Panc1 (cell line): ENCODE results near the gene POMT2. TPM values are rescaled to one million over a fixed set of nuclear protein-coding genes. Genes with fewer than 3 reads are reported as not detected.
A peak's percentile ranks its signal among the peaks of the same experiment; 100 is the strongest.

Experiments used
- ATAC-seq: fragments of 200-7000 bp; cut with Tn5 transposase; 2 replicates; pipeline ENCODE4 v1.9.1; 2020; ENCODE audit warnings: mild to moderate bottlenecking, moderate library complexity
- BruUV-seq: library from RNA; stranded (reverse); fragments of 400-500 nt; replicated peaks from 2 replicates; lab custom pipeline; 2021; lab: Mats Ljungman, UMichigan
- CTCF ChIA-PET: fragments of 300-600 bp; sonication (Branson Sonifier 250); formaldehyde crosslinking; loops from one replicate; lab custom pipeline; 2022; ENCODE audit warnings: antibody characterized with exemption; lab: Charles Lee
- POLR2A ChIA-PET: fragments of 300-600 bp; sonication (Branson Sonifier 250); formaldehyde crosslinking; loops from one replicate; lab custom pipeline; 2022; ENCODE audit warnings: antibody characterized with exemption; lab: Charles Lee
- DNase-seq: peaks from one replicate; pipeline ENCODE4 v3.0.0-alpha.2; 2010; ENCODE audit warnings: low read depth, low spot score
- H3K27ac ChIP-seq: 2 replicates; pipeline ENCODE4 v1.5.1; 2011; ENCODE audit warnings: mild to moderate bottlenecking, low read length, inconsistent platforms
- H3K27me3 ChIP-seq: fragments of 200-500 bp; sonication (Bioruptor generic); 2 replicates; pipeline ENCODE4 v1.6.0; 2014; ENCODE audit warnings: low read length, inconsistent platforms; ENCODE audit not compliant: control insufficient read depth, insufficient read depth
- H3K36me3 ChIP-seq: fragments of 200-500 bp; sonication (Bioruptor generic); 2 replicates; pipeline ENCODE4 v1.5.1; 2014; ENCODE audit warnings: inconsistent platforms, mild to moderate bottlenecking, low read length, moderate library complexity; ENCODE audit not compliant: control insufficient read depth, insufficient read depth
- H3K4me1 ChIP-seq: 2 replicates; pipeline ENCODE4 v1.5.1; 2011; ENCODE audit warnings: inconsistent platforms, mild to moderate bottlenecking, low read length, moderate library complexity; ENCODE audit not compliant: control insufficient read depth, insufficient read depth
- H3K4me3 ChIP-seq, 2 experiments: 2 replicates each; pipeline ENCODE4 v1.5.1; 2011 to 2012; ENCODE audit warnings: low read depth in 2 of 2, low read length in 2 of 2, mild to moderate bottlenecking in 2 of 2, inconsistent platforms in 1 of 2, moderate library complexity in 1 of 2
- H3K9me3 ChIP-seq: fragments of 200-500 bp; sonication (Bioruptor generic); 2 replicates; pipeline ENCODE4 v1.5.1; 2014; ENCODE audit warnings: low read depth, mild to moderate bottlenecking, inconsistent platforms, low read length, moderate library complexity; ENCODE audit not compliant: control insufficient read depth, insufficient read depth
- SIN3A ChIP-seq: IDR thresholded peaks from 2 replicates; pipeline ENCODE4 v1.6.1; 2012; ENCODE audit warnings: low read depth, mild to moderate bottlenecking, low read length, moderate library complexity, borderline replicate concordance; ENCODE audit not compliant: insufficient read depth
- TCF7L2 ChIP-seq: IDR thresholded peaks from 2 replicates; pipeline ENCODE4 v1.6.1; 2011; ENCODE audit warnings: mild to moderate bottlenecking, low read depth, low read length, inconsistent platforms
- in situ Hi-C: cut with HindIII; loops from 2 replicates; pipeline ENCODE4 v1.10.0; 2016; ENCODE audit warnings: low sequenced_read_pairs, low pct_unique_long_range_greater_than_20kb
- intact Hi-C: fragments of 100-400 bp; cut with micrococcal nuclease; formaldehyde crosslinking; loops from one replicate; pipeline ENCODE4 v1.10.0; 2022; ENCODE audit not compliant: unreplicated experiment
- total RNA-seq: library from RNA; stranded (reverse); gene quantifications from one replicate; pipeline ENCODE4 v1.2.1, GENCODE V29; 2021; ENCODE audit not compliant: unreplicated experiment
- TF ChIP-seq, protein P1 (sequence below): fragments of 450-650 bp; IDR thresholded peaks from 2 replicates; pipeline ENCODE4 v1.5.1; 2017; ENCODE audit warnings: mild to moderate bottlenecking
- TF ChIP-seq, protein P2 (sequence below), 2 experiments: IDR thresholded peaks; 2 replicates each; pipeline ENCODE4 v1.6.1; 2011 to 2012; ENCODE audit warnings: low read depth in 2 of 2, control low read depth in 1 of 2, low read length in 1 of 2, mild to moderate bottlenecking in 1 of 2, moderate library complexity in 1 of 2; ENCODE audit not compliant: insufficient read depth in 1 of 2

POMT2 gene
- total RNA-seq, 1 experiment from 2014 or later: 43.5 TPM

DNA sequence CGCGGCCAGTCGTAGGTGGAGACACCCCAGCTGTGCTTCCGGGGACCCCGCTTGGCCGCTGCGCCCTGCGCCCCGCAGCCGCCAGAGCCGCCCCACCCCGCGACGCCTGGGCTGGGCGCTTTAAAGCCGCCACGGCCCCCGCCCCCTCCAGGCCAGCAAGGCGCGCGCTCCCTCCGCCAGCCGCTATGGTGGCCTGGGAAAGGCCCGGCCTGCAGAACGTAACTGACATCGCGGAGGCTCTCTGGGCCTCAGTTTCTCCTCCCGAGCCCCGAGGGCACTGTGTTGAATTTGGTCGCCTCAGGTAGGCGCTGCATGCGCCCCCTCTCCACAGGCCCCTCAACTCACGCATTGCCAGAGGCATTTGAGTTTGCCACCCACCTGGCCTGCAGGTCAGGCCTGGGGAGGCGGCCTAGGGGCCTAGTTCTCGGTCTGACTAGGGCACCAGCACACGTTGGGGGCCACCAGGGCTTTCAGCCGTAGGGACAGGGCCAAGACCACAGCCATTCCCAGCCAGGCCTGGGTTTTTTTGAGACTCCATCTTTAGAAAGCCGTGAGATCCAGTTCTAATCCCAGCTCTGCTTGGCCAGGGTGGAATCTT, 49.5 kb downstream of the POMT2 start, which contains the start of gene NGB:
Gene NGB (minus strand): TSS at position 94 of the 598 bp plus-strand sequence. CDS start 269 bp downstream, outside the sequence.
- DNase-seq (no peak), ATAC-seq (no peak)
- in situ Hi-C loops: no loop called here
- ChIA-PET CTCF (interaction anchor here (0.7 kb wide), 1 partner anchor 30 kb away, joined by 7 read pairs; no protein-coding TSS in a partner anchor), POLR2A (no interaction called here)
- Histone ChIP-seq H3K9me3 (no peaks in the 10 kb centered on the region), H3K4me3 (no peak within 1 kb of the TSS), H3K4me1 (peaks cover 4% of the 10 kb centered on the region), H3K36me3 (no peaks in the 10 kb centered on the region), H3K27me3 (no peaks in the 10 kb centered on the region), H3K27ac (no peak within 1 kb of the TSS)
- intact Hi-C loops: no loop called here
- BruUV-seq: no TSS peak
- TF ChIP-seq TCF7L2: no peak
- TF ChIP-seq, protein P1, sequence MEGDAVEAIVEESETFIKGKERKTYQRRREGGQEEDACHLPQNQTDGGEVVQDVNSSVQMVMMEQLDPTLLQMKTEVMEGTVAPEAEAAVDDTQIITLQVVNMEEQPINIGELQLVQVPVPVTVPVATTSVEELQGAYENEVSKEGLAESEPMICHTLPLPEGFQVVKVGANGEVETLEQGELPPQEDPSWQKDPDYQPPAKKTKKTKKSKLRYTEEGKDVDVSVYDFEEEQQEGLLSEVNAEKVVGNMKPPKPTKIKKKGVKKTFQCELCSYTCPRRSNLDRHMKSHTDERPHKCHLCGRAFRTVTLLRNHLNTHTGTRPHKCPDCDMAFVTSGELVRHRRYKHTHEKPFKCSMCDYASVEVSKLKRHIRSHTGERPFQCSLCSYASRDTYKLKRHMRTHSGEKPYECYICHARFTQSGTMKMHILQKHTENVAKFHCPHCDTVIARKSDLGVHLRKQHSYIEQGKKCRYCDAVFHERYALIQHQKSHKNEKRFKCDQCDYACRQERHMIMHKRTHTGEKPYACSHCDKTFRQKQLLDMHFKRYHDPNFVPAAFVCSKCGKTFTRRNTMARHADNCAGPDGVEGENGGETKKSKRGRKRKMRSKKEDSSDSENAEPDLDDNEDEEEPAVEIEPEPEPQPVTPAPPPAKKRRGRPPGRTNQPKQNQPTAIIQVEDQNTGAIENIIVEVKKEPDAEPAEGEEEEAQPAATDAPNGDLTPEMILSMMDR: no peak

DNA sequence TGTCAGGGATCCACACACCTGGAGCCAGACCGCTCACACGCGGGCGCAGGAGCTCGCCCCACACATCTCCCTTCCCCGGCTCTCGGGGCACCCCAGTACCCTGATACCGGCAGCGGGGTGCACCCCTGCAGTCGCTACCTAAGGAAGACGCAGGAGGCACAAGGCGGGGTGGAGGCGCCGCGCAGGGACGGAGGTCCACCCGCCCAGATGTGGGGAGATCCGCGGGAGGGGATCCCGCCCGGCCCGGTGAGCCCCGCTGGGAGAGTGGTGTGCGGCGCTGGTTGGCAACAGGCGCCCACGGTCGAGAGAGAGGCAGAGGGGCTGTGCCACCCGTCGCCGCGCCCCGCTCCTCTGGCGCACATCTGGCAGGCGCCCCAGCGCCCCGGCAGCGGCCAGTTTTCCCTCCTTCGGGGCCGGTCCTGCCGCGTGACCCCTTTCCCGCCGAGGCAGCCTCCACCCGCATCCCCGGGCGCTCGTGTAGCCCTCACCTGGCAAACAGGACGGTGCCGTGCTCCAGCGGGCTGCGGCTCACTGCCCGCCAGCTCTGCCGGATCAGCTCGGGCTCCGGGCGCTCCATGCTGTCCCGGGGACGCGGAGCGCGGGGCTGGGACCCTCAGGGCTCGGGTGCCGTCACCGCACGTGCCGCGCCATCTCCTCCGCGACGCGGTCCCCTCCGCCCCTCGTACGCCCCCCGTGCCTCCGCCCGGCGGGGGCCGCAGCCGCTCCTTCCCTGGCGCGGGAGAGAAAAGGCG, 50.1 kb downstream of the POMT2 start:
- H3K4me1 ChIP-seq: peaks cover 4% of the 10 kb centered on the region
- H3K36me3 ChIP-seq: no peaks in the 10 kb centered on the region
- H3K9me3 ChIP-seq: no peaks in the 10 kb centered on the region
- ChIA-PET POLR2A (interaction anchor here (0.6 kb wide), 1 partner anchor 173 kb away, joined by 3 read pairs; no protein-coding TSS in a partner anchor), CTCF (no interaction called here)
- H3K4me3 ChIP-seq: no peak overlapping the region
- no peaks in the 10 kb centered on the region for H3K27me3 ChIP-seq
- H3K27ac ChIP-seq: no peak overlapping the region
- intact Hi-C loops: no loop called here
- ATAC-seq (0 out of 2 replicates have a peak, but pooled peaks have one; percentile 10), DNase-seq (no peak)
- no peak for TF ChIP-seq TCF7L2
- no peak for TF ChIP-seq SIN3A
- TF ChIP-seq, protein P2, sequence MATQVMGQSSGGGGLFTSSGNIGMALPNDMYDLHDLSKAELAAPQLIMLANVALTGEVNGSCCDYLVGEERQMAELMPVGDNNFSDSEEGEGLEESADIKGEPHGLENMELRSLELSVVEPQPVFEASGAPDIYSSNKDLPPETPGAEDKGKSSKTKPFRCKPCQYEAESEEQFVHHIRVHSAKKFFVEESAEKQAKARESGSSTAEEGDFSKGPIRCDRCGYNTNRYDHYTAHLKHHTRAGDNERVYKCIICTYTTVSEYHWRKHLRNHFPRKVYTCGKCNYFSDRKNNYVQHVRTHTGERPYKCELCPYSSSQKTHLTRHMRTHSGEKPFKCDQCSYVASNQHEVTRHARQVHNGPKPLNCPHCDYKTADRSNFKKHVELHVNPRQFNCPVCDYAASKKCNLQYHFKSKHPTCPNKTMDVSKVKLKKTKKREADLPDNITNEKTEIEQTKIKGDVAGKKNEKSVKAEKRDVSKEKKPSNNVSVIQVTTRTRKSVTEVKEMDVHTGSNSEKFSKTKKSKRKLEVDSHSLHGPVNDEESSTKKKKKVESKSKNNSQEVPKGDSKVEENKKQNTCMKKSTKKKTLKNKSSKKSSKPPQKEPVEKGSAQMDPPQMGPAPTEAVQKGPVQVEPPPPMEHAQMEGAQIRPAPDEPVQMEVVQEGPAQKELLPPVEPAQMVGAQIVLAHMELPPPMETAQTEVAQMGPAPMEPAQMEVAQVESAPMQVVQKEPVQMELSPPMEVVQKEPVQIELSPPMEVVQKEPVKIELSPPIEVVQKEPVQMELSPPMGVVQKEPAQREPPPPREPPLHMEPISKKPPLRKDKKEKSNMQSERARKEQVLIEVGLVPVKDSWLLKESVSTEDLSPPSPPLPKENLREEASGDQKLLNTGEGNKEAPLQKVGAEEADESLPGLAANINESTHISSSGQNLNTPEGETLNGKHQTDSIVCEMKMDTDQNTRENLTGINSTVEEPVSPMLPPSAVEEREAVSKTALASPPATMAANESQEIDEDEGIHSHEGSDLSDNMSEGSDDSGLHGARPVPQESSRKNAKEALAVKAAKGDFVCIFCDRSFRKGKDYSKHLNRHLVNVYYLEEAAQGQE (IDR thresholded peaks at IDR 0.05; ENCODE audit: insufficient read depth in 1 of 2, low read depth in 2 of 2, low read length in 1 of 2): no peak
- BruUV-seq: no TSS peak
- in situ Hi-C loops: no loop called here
